Epithelial cell of esophagus (primary cell): ENCODE data around the gene SLC1A1.

Experiments
- DNase-seq: peaks from one replicate; pipeline ENCODE4 v3.0.0; 2010; ENCODE audit warnings: low read depth
- H3K4me3 ChIP-seq: 2 replicates; pipeline ENCODE4 v1.5.1; 2011; ENCODE audit warnings: mild to moderate bottlenecking, low read length, control low read depth
- CTCF ChIP-seq: IDR thresholded peaks from 2 replicates; pipeline ENCODE4 v1.5.1; 2011; ENCODE audit warnings: low read depth, mild to moderate bottlenecking, low read length, control low read depth, inconsistent platforms; ENCODE audit not compliant: insufficient read depth; ENCODE audit errors: missing control alignments

Gene SLC1A1

GRCh38 chr9:4584636-4585035 is 94.4 kb downstream of the SLC1A1 start:
- no peak for DNase-seq
- no peak overlapping the region for H3K4me3 ChIP-seq
- no peak for TF ChIP-seq CTCF

GRCh38 chr9:4585135-4585534 is 94.9 kb downstream of the SLC1A1 start:
- DNase-seq, result no peak
- no peak overlapping the region for H3K4me3 ChIP-seq
- no peak for TF ChIP-seq CTCF

GRCh38 chr9:4588721-4589120 is 98.5 kb downstream of the SLC1A1 start:
- TF ChIP-seq CTCF, result no peak
- DNase-seq, result no peak
- no peak overlapping the region for H3K4me3 ChIP-seq

GRCh38 chr9:4590430-4591122 is 100.3 kb downstream of the SLC1A1 start:
- no peak for DNase-seq
- no peak overlapping the region for H3K4me3 ChIP-seq
- TF ChIP-seq CTCF, result no peak

GRCh38 chr9:4591123-4591500 is 100.8 kb downstream of the SLC1A1 start:
- DNase-seq, result no peak
- H3K4me3 ChIP-seq, result no peak overlapping the region
- no peak for TF ChIP-seq CTCF

GRCh38 chr9:4592295-4592694 is 102.0 kb downstream of the SLC1A1 start:
- no peak overlapping the region for H3K4me3 ChIP-seq
- no peak for TF ChIP-seq CTCF
- no peak for DNase-seq

GRCh38 chr9:4592886-4593285 is 102.6 kb downstream of the SLC1A1 start:
- no peak for DNase-seq
- no peak overlapping the region for H3K4me3 ChIP-seq
- no peak for TF ChIP-seq CTCF
